GM18870 (cell line): ENCODE measurements around the gene LBP.
"Not testable (repeated sequence)": the region's sequence is repeated elsewhere in the genome, so short reads cannot be mapped to it uniquely, and the experiment has no call there.

ENCODE experiments used
- ATAC-seq: cut with Tn5 transposase; IDR thresholded peaks from one replicate; pipeline ENCODE4 v1.9.1; 2021; ENCODE audit warnings: moderate library complexity; ENCODE audit not compliant: unreplicated experiment

LBP gene

DNA sequence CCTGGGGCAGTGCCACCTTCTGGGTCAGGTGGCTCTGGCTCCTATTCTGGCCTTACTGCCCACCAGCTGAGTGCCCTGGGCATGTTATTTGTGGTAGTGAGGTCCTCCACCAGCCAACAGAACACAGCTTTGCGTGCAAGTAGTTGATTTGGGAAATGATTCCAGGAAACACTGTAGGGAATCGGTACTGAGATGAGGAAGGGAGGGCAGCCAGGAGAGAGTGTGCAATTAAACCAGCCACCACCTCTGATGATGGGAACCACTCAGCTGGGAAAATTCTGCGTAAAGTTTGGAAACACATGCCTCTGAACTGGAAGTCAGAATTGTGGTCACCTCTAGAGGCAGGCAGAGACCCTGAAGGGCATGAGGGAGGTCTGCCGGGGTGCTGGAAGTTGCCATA is 459 bp downstream of the LBP start:
- ATAC-seq: no peak

DNA sequence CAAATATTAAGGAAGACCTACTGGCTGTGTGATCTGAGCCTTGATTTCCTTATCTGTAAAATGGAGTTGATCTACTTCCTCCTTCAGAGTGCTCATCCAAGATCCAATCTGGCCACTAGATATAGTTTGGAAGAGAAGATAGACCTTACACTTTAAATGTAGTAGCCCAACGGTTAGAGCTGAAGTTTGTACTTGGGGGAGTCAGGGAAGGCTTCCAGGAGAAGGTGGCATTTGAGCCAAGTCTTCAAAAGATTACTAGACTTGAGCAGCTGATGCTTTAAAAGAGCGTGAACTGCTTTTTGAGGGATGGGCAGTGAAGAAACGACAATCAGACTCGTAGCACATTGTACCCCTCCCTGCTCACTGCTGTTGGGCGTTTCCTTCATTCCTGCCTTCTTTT is 3.6 kb downstream of the LBP start:
- no peak for ATAC-seq

- no peak for ATAC-seq
These were observed 4.8 kb downstream of the LBP start for GRCh38 chr20:38350879-38351775.

- no peak for ATAC-seq
These were observed 7.0 kb downstream of the LBP start for GRCh38 chr20:38353316-38353715.

GRCh38 chr20:38354227-38354626 is 7.9 kb downstream of the LBP start:
- ATAC-seq: no peak

- ATAC-seq: no peak
These were observed 9.1 kb downstream of the LBP start for GRCh38 chr20:38355161-38356012.

GRCh38 chr20:38357653-38358207 is 11.4 kb downstream of the LBP start:
- no peak for ATAC-seq

GRCh38 chr20:38358556-38358955 is 12.3 kb downstream of the LBP start:
- no peak for ATAC-seq

GRCh38 chr20:38363004-38363747 is 16.9 kb downstream of the LBP start:
- no peak for ATAC-seq

GRCh38 chr20:38369389-38369788 is 23.1 kb downstream of the LBP start:
- no peak for ATAC-seq

- ATAC-seq: no peak
These were observed 26.5 kb downstream of the LBP start for GRCh38 chr20:38372806-38373205.

- ATAC-seq: no peak
These were observed 27.1 kb downstream of the LBP start for GRCh38 chr20:38373231-38373867.

GRCh38 chr20:38373898-38374297 is 27.6 kb downstream of the LBP start:
- ATAC-seq: no peak

GRCh38 chr20:38377039-38377685 is 30.9 kb downstream of the LBP start:
- ATAC-seq: no peak

DNA sequence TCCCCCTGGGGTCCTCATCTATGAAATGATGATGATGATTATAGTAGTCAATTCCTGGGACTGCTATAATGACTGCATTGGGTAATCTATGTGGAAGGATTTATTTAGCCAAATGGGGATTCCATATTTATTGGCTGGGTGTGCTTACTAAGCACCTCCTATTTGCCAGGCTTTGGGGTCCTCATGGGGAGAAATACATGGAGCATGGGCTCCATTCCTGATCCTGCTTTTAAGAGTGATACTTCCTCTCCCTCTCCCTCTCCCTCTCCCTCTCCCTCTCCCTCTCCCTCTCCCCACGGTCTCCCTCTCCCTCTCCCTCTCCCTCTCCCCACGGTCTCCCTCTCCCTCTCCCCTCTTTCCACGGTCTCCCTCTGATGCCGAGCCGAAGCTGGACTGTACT is 31.6 kb downstream of the LBP start:
- not testable (repeated sequence) for ATAC-seq

DNA sequence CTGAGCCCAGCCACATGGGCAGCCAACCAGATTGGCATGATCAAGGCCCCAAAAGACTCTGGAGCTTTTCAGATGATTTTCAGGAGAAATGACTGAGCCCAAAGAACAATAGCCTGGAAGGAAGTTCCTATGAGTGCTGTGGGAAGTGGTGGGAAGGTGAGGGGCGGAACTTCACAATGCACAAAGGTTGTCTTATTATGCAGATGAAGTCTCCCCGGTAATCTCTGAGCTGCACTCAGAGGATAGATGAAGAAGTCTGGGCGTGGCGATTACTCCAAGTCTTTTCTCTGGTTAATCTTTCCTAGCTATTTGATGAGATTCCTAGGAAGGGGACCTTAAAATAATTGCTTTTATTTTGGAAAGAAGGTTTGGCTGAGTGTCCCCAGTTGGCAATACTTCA is 36.9 kb downstream of the LBP start:
- no peak for ATAC-seq

GRCh38 chr20:38386004-38386403 is 39.7 kb downstream of the LBP start:
- ATAC-seq: no peak

DNA sequence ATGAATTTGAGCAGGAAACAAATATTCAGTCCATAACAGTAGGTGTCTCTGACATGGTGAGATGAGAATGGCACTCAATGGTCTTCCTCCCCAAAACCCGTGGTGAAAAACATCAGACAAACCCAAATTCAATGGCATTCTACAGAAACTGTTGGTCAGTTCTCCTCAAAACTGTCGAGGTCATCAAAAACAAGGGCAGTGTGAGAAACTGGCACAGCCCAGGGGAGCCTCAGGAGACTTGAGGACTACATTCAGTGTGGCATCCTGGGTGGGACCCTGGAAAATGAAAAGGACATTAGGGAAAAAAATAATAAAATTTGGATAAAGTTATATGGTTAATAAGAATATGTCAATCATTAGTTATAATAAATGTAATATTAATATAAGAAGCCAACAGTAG is 40.6 kb downstream of the LBP start:
- no peak for ATAC-seq

DNA sequence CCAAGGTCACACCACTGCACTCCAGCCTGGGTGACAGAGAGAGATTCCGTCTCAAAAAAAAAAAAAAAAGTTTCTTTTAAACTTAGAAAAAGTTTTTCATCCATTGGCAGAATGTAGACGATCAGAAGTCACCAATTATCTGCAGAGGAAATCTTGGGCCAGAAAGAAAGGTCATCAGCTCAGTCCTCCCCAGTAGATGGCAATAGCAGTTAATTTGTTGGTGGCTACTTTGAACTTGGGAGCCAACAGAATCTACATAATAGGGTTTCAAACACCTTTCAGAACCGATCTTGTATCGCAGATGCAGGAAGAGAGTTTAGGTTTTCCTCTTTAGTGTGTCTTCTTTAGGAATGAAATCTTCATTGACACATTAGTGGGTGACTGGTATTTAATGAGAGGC is 41.7 kb downstream of the LBP start:
- ATAC-seq: no peak

DNA sequence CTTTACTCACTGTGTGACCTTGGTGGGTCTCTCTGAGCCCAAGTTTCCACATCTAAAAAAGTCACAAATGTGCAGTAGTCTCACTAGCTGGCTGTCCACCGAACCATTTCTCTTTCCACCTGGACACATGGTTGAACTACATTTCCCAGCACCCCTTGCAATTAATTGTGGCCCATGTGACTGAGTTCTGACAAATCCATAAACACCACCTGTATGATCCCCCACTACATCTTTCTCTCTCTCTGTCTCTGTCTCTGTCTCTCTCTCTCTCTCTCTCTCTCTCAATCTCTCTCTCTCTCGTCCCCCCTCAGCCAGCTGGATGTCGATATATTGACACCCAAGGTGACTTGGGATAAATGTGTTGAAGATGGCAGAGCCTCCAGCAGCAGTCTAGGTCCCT is 46.1 kb downstream of the LBP start:
- ATAC-seq: no peak
